NT2/D1 (cell line): ENCODE data around the gene FOXP4.

Experiments
- SUZ12 ChIP-seq: IDR thresholded peaks from 2 replicates; pipeline ENCODE4 v1.6.1; 2011; ENCODE audit not compliant: insufficient read length, insufficient read depth; ENCODE audit errors: extremely low read depth
- YY1 ChIP-seq: IDR thresholded peaks from 2 replicates; pipeline ENCODE4 v1.6.1; 2011; ENCODE audit not compliant: insufficient read length, insufficient read depth
- ZNF274 ChIP-seq: IDR thresholded peaks from 2 replicates; pipeline ENCODE4 v1.6.1; 2011; ENCODE audit warnings: mild to moderate bottlenecking, low read depth, low read length

DNA sequence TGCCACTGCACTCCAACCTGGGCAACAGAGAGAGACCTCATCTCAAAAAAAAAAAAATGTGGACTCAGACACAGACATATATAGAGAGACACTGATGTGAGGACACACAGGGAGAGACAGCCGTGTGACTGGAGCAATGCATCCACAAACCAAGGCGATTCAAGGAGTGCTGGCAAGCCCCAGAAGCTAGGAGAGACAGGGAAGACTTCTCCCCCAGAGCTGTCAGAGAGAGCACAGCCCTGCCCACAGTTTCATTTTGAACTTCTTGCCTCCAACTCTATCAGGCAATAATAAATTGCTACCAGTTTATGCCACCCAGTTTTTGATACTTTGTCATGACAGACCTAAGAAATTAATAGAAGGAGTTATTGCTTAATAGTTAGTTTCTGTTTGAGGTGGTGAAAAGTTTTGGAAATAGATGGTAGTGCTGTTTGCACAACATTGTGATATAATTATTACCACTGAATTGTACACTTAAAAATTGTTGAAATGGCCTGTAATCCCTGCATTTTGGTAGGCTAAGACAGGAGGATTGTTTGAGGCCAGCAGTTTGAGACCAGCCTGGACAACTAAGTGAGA, 87.0 kb downstream of the FOXP4 start:
- TF ChIP-seq ZNF274: no peak
- no peak for TF ChIP-seq YY1
- TF ChIP-seq SUZ12: no peak
